SK-N-MC (cell line): Measurements from ENCODE around the gene C1QTNF1.

Experiments
- EZH2 ChIP-seq: fragments of 200-600 bp; sonication (generic); IDR thresholded peaks from one replicate; pipeline ENCODE4 v1.6.1; 2017; ENCODE audit warnings: antibody characterized with exemption
- FOXP2 ChIP-seq: optimal IDR thresholded peaks from 2 replicates; pipeline ENCODE3; 2011; ENCODE audit warnings: mild to moderate bottlenecking, moderate library complexity; ENCODE audit not compliant: insufficient read depth; ENCODE audit errors: extremely low read length, control extremely low read depth
- POLR2AphosphoS5 ChIP-seq: IDR thresholded peaks from 2 replicates; pipeline ENCODE4 v1.6.1; 2012; ENCODE audit warnings: mild to moderate bottlenecking, low read depth, low read length, borderline replicate concordance

DNA sequence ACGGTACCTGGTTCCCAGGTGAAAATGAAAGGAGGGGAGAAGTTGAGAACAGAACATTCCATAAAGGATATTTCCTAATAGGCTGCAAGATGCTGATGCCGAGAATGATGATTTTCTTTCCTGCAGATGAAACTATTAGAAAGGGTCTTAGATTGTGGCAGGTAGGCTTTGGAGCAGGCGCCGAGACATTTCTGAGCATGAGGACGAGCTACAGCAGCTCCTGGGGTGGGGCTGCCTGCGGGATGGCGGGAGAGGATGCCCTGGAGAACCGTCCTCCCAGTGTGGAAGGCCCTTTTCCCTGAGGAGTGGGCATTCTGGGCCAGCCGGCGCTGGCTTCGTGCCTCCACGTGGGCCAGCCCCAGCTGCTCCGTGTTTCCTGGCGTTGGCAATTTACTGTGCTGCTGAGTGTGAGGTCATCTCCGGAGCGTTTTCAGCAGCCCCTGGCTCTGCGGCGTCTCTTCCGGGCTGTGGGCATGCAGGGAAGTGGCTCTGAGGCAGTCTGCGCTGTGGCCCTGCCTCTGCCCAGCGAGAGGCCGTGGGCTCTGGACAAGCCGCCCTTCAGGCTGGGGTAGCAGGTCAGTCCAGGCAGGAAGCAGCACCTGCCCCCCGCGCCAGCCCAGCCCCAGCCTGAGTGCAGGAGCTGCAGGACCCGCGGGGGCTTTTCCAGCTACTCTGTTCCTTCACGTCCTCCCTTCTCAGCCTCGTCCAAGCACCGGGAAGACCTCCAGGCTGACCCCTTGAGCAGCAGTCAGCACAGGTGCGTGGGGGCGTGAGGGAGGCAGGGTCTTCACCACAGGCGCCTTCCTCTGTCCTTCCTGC, 62.8 kb downstream of the C1QTNF1 start:
- TF ChIP-seq POLR2AphosphoS5, result no peak
- TF ChIP-seq EZH2, result no peak
- TF ChIP-seq FOXP2, result no peak
